Bone marrow (tissue), 2 donors: ENCODE results near the gene HPGD.
"Not testable (repeated sequence)": the region's sequence is repeated elsewhere in the genome, so short reads cannot be mapped to it uniquely, and the experiment has no call there.

Source experiments
- DNase-seq, 2 donors: peaks; one replicate each; lab custom pipeline; 2025; lab: John Stamatoyannopoulos, UW

The HPGD gene

GRCh38 chr4:174526731-174527130, 4.4 kb upstream of the HPGD start:
- no peak for DNase-seq

- no peak for DNase-seq
These were observed 2.0 kb upstream of the HPGD start for GRCh38 chr4:174524242-174524641.

DNA sequence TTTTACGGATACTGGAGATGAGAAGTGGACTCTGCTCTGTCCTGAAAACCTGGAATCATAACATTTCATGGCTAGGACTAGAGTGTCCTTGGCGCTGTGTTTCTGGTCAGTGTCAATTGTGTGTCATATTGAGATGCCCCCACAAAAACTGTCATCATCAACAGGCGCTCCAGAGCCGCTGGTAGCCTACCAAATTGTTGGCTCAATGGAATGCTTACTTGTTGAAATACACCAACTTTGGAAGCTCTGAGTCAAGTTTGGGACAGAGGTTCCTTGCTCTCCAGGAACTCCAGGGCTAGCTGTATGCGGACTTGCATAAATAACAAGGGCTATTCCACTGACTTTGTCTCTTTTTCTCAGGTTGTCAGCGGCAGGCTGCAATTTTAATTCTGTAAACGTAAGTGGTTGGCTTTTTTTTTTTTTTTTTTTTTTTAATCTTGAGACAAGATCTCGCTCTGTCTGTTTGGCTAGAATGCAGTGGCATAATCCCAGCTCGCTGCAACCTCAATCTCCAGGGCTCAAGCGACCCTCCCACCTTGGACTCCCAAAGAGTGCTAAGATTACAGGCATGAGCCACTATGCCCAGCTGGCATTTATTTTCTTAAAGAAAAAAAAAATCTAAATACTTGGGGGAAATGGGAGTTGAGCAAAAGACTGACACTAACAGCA, 871 bp upstream of the HPGD start:
- no peak for DNase-seq

GRCh38 chr4:174521800-174522182, 497 bp downstream of the HPGD start:
- DNase-seq: no peak

DNA sequence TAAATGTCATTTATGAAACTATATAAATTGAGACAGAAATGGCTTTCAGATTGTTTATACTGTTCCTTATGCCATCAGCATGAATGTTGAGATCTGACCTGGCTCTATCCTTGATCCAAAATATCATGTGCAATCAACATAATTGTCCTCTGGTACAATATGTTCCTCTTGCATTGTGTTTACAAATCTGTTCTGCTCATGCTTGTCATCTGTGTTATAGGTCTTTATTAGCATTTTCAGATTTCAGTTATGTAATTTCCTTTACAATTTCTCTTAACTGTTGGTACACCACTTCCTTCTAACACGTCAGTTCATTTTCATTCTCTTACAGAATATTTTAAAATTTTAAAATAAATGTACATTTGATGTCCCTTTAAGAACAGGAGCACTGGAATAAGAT, 1.6 kb downstream of the HPGD start:
- peak in 1 of 2 donors; percentile 22 for DNase-seq

DNA sequence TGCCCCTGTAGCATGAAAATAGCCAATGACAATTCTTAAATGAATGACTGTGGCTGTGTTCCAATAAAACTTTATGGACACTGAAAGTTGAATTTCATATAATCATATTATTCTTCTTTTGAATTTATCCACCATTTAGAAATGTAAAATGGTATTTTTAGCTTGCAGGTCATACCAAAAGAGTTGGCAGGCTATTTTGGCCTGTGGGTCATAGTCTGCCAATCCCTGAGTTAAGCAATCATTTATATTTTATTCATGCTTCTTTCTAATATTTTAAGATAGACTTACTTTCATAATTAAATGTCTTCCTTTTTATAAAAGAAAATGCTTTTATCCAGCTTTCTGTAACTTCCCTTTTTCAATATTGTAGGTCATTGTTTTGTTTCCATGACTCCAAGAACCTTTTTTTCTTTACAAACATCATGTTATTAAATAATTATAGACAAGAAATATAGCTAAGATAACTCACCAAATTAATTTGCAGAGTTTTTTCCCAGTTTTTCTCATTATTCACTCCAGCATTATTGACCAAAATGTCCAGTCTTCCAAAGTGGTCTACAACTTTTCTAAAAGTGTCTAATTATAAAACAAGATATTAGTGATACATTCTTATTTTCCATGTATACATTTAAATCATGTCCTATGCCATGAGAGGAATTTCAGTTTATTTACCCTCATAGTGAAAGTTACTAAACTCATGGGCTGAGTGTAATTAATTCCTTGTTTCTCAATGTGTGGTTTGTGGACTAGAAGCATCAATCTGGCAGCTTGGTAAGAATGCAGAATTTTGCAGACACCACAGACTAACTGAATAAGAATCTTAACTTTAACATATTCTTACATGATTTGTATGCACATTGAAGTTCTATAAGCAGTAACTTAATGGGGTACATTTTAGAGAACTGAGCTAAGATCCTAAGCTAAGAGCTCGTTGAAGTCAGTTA, 4.5 kb downstream of the HPGD start:
- peak in 1 of 2 donors; percentile 47 for DNase-seq

- DNase-seq: no peak
These were observed 5.5 kb downstream of the HPGD start for GRCh38 chr4:174516794-174517193.

DNA sequence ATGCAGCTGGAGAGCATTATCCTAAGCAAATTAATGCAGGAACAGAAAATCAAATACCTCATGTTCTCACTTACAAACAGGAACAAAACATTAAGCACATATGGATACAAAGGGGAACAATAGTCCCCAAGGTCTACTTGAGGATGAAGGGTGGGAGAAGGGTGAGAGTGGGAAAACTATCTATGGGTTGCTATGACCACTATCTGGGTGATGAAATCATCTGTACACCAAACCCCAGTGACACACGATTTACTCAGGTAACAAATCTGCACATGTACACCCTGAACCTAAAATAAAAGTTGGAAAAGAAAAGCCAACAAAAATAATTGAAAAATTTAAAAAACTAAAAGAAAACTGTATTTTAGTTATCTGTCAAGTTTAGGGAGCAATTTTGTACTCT, 5.9 kb downstream of the HPGD start:
- no peak for DNase-seq

DNA sequence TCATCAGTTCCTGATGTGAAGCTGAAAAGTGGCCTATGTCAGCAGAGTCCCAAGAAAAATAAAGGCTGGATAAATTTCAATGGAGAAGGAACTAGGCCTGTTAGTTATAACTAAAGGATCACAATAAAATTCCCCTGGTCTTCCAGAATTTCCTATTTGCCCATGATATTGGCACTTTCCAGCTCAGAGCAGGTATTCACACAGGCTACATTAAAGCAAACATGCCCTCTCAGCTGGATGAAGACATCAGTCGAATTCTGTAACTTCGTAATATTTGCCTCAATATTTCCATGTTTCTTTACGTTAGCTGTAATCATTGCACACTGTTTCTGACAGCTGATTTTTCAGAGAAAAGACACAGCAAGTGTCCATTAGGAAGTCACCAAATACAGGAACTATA, 9.5 kb downstream of the HPGD start:
- DNase-seq: no peak

GRCh38 chr4:174505892-174506291, 16.4 kb downstream of the HPGD start:
- no peak for DNase-seq

GRCh38 chr4:174505007-174505406, 17.3 kb downstream of the HPGD start:
- no peak for DNase-seq

GRCh38 chr4:174503079-174503715, 19.1 kb downstream of the HPGD start:
- no peak for DNase-seq

DNA sequence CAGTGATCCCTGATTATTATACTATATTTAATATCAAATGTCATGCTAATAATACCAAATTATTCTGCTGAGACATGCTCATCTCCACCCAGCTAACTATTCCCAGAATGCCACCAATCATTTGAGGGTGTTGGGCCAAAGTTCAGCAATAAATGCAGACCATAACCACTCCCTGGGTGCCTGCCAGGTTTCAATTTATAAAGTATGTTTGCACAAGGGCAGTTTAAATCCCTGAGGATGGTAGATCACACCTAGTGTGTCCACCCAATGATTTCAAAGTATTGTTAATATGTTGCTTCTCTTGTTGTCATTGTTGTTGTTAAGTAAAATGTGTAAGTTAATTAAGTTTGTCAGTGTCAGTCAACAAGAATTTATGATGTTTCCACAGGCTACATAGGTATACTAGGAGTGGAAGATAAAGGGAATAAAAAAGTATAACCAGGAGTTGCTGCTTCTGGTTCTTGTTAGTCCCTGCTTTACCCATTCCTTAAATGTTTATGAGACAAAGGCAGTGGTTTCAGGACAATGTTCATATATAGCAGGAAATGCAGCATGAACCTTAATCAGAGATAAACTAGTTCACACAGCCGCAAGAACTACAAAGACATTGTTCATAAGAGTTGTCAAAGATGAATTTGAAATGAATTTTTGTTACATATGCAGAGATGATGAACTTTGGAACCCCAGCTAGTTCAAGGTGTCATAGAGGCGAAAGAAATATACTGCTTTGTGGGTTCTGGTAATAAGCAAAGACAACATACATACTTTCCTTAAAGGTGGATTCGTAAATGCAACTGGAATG, 25.5 kb downstream of the HPGD start:
- no peak for DNase-seq

DNA sequence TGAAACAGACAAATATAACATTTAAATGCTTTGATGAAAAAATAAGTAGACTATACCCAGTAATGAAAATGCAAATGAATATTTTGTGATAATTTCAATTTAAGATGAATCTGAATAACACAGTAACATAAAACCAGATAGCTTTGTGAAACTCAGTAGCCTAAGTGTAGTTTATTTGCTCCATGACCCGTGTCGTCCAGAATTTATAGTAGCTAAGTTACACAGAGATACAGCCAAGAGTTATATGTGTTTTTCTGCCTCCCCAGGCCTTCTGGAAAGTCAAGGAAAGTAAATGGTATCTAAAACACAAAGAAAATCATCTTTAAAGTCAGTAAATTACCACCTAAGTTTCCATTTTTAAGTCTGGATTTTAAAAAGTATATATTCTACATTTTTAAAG, 26.7 kb downstream of the HPGD start:
- DNase-seq: no peak

GRCh38 chr4:174494726-174495125, 27.6 kb downstream of the HPGD start:
- DNase-seq: no peak

GRCh38 chr4:174494146-174494545, 28.1 kb downstream of the HPGD start:
- no peak for DNase-seq

DNA sequence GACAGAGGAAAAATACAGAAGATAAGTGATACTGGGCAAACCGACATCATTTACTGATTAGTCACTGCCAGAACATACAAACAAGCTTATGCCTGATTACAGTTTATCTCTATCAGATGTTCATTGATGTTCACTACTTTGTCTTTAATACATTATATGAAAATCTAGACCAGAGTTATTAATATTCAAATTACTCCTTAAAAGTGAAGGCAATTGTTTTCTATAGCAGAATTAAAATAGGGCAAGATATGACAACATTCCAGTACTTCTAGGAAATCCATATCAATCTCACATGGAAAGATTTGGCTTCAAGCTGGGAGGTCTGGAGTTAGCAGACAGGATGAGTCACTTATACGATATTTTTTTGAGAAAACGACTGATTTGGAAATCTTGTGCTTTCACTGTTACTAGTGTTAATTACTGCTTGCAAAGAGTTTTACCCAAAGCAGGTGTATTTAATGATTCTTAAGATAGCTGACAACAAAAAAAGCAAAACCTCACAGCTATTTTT, 31.8 kb downstream of the HPGD start:
- no peak for DNase-seq

GRCh38 chr4:174488368-174488767, 33.9 kb downstream of the HPGD start:
- DNase-seq: not testable (repeated sequence)

DNA sequence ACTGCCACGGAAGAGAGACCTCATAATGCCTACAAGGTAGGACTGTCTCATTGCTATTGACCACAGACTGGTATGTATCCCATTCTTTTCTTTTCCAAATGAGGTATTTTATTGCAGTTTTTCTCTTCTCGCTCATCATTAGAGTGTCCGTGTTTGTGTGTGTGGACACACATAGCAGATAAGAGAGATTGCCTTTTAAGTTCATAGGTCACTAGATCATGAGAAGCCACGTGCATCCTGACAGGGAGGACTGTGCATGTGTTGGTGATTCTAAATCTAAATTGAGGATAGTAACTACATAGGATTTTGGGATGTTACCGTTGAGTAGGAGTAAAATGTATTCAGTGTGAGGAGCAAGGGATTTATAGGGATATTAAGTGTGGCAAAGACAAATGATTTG, 37.3 kb downstream of the HPGD start:
- no peak for DNase-seq

- DNase-seq: no peak
These were observed 38.5 kb downstream of the HPGD start for GRCh38 chr4:174483792-174484191.

GRCh38 chr4:174479140-174479539, 43.1 kb downstream of the HPGD start:
- DNase-seq: no peak

- no peak for DNase-seq
These were observed 46.8 kb downstream of the HPGD start for GRCh38 chr4:174475528-174475927.
